Suprapubic skin (tissue), 3 donors: ENCODE results near the gene THNSL1.

ENCODE experiments used
- CTCF ChIP-seq, 2 donors: fragments of 200-600 bp in 1 of 2; fragments of 450-650 bp in 1 of 2; sonication (generic) in 1 of 2; IDR thresholded peaks; one replicate each; pipeline ENCODE4 v1.5.1; 2016 to 2019; ENCODE audit warnings: antibody characterized with exemption in 2 of 2, mild to moderate bottlenecking in 1 of 2, moderate library complexity in 1 of 2
- POLR2A ChIP-seq, 2 donors: fragments of 450-650 bp; IDR thresholded peaks; one replicate each; pipeline ENCODE4 v1.6.1; 2017; ENCODE audit warnings: antibody characterized with exemption in 2 of 2, mild to moderate bottlenecking in 2 of 2, moderate library complexity in 2 of 2

GRCh38 chr10:24992512-24993133 is 23.8 kb upstream of the THNSL1 start:
- TF ChIP-seq CTCF (IDR thresholded peaks at IDR 0.05) (no peak), POLR2A (IDR thresholded peaks at IDR 0.05) (no peak)
